ENCODE data around the gene SETD7. TPM values are rescaled to one million over a fixed set of nuclear protein-coding genes. Genes with fewer than 3 reads are reported as not detected.

SETD7 gene
- total and polyA plus RNA-seq, 2 of the 8 experiments (the other 6 are each of a cell fraction or from before 2014, with no cell fraction given), result 1.5 to 4.6 TPM

DNA sequence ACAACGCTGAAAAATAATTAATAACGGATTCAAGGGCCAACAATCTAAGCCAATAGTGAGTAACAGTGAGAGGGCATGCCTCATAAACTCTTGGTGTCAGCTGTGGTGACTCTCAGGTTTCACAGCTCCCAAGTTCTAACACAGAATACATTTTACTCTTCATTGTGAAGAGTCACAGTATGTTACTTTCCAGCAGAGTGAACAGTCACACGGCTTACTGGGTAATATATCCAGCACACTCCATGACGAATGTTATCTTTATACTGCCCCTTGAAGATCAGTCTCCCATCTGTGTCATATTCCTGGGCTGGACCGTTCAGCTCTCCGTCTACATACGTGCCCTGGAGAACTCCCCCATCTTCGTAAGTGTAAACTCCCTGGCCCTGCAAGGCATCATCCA, 23.1 kb downstream of the SETD7 start (continued):
- TF ChIP-seq, protein P1, sequence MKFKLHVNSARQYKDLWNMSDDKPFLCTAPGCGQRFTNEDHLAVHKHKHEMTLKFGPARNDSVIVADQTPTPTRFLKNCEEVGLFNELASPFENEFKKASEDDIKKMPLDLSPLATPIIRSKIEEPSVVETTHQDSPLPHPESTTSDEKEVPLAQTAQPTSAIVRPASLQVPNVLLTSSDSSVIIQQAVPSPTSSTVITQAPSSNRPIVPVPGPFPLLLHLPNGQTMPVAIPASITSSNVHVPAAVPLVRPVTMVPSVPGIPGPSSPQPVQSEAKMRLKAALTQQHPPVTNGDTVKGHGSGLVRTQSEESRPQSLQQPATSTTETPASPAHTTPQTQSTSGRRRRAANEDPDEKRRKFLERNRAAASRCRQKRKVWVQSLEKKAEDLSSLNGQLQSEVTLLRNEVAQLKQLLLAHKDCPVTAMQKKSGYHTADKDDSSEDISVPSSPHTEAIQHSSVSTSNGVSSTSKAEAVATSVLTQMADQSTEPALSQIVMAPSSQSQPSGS (IDR thresholded peaks at IDR 0.05; ENCODE audit: low read length), result no peak
- TF ChIP-seq EGR1 (IDR thresholded peaks at IDR 0.05; ENCODE audit: borderline replicate concordance, low read depth, low read length) (no peak), MAFK (IDR thresholded peaks at IDR 0.05; ENCODE audit: low read depth, low read length) (no peak), GABPA (IDR thresholded peaks at IDR 0.05; ENCODE audit: borderline replicate concordance, insufficient read depth, low read length) (no peak), SUZ12 (IDR thresholded peaks at IDR 0.05; ENCODE audit: low read length) (no peak), CBX5 (IDR thresholded peaks at IDR 0.05; ENCODE audit: low read depth, low read length) (no peak)

Measured in H1 (cell line).